ENCODE results near the gene IGF2.

IGF2 gene

DNA sequence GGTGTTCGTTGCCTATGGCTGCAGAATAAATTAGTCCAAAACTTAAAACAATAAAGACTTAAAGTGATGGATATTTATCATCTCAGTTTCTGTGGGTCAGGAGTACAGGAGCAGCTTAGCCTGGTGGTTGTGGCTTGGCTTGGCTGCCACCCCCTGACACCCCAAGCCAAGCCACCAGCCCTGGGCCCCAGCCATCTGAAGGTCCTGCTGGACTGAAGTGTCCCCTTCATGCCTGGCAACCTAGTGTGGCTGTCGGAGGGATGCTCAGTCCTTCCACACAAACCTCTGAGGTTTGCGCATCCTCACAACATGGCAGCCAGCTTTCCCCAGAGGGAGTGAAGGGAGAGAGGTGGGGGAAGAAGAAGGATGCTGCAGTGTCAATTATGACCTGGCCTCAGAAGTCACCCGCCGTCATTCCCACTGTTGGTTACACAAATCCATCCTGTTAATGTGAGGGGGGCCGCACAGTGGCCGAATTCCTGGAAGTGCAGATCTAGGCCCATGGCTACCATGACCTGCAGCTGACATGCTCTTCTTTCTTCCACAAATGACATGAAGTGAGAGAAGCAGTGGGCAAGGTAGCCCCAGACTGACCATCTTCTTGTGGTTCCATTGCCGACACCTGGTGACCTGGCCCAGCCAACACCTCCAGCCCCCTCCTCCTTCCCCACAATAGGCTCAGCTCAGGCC lies 31.1 kb downstream of the IGF2 start:
- TF ChIP-seq IKZF3 (tag by site-specific recombination; IDR thresholded peaks at IDR 0.05): no peak
- TF ChIP-seq, protein P1, sequence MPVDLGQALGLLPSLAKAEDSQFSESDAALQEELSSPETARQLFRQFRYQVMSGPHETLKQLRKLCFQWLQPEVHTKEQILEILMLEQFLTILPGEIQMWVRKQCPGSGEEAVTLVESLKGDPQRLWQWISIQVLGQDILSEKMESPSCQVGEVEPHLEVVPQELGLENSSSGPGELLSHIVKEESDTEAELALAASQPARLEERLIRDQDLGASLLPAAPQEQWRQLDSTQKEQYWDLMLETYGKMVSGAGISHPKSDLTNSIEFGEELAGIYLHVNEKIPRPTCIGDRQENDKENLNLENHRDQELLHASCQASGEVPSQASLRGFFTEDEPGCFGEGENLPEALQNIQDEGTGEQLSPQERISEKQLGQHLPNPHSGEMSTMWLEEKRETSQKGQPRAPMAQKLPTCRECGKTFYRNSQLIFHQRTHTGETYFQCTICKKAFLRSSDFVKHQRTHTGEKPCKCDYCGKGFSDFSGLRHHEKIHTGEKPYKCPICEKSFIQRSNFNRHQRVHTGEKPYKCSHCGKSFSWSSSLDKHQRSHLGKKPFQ (tag by site-specific recombination; IDR thresholded peaks at IDR 0.05): no peak
- no peak for TF ChIP-seq SP3 (tag by site-specific recombination; IDR thresholded peaks at IDR 0.05)
- TF ChIP-seq MZF1 (tag by site-specific recombination; IDR thresholded peaks at IDR 0.05; ENCODE audit: borderline replicate concordance): no peak
- no peak for TF ChIP-seq SP2 (tag by site-specific recombination; IDR thresholded peaks at IDR 0.05)
- TF ChIP-seq, protein P2, sequence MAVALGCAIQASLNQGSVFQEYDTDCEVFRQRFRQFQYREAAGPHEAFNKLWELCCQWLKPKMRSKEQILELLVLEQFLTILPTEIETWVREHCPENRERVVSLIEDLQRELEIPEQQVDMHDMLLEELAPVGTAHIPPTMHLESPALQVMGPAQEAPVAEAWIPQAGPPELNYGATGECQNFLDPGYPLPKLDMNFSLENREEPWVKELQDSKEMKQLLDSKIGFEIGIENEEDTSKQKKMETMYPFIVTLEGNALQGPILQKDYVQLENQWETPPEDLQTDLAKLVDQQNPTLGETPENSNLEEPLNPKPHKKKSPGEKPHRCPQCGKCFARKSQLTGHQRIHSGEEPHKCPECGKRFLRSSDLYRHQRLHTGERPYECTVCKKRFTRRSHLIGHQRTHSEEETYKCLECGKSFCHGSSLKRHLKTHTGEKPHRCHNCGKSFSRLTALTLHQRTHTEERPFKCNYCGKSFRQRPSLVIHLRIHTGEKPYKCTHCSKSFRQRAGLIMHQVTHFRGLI (tag by site-specific recombination; IDR thresholded peaks at IDR 0.05): no peak
- TF ChIP-seq, protein P3, sequence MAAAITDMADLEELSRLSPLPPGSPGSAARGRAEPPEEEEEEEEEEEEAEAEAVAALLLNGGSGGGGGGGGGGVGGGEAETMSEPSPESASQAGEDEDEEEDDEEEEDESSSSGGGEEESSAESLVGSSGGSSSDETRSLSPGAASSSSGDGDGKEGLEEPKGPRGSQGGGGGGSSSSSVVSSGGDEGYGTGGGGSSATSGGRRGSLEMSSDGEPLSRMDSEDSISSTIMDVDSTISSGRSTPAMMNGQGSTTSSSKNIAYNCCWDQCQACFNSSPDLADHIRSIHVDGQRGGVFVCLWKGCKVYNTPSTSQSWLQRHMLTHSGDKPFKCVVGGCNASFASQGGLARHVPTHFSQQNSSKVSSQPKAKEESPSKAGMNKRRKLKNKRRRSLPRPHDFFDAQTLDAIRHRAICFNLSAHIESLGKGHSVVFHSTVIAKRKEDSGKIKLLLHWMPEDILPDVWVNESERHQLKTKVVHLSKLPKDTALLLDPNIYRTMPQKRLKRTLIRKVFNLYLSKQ (tag by site-specific recombination; IDR thresholded peaks at IDR 0.05; ENCODE audit: borderline replicate concordance): no peak
- no peaks in the 10 kb centered on the region for H3K4me1 ChIP-seq (ENCODE audit: control insufficient read depth, insufficient read depth, low read length)
- no peaks in the 10 kb centered on the region for H3K36me3 ChIP-seq (ENCODE audit: control insufficient read depth in 2 of 2, insufficient read depth in 1 of 2, low read length in 2 of 2)
- no peak overlapping the region for H3K4me3 ChIP-seq (ENCODE audit: low read depth, low read length)
- no peak overlapping the region for H3K27ac ChIP-seq (ENCODE audit: extremely low read depth, low read depth, low read length)
- ChIA-PET POLR2A (no interaction called here), CTCF (interaction anchor here (0.6 to 1.9 kb wide), 3 partner anchors 8 to 44 kb away, joined by 3 to 6 read pairs (median 3); no protein-coding TSS in a partner anchor)
- no peaks in the 10 kb centered on the region for H3K9me3 ChIP-seq (ENCODE audit: control insufficient read depth, insufficient read depth, low read depth, low read length)

DNA sequence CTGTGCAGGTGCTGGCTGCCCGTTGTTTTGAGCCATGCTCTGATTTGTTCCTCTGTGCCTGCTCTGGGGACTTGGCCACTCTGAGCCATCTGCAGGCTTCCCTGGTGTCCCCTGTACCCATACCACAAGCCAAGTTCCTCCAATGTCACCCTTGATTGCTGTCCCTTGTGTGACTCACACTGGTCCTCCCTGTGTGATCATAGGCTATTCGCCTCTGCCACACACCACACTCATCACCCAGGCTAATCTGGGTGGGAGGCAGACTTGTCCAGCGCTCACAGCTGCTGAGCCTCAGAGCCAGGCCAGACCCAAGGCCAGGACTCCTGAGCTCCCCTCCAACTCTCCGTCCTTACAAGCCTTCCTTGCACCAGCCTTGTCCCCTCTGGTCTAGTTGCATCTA lies 31.7 kb downstream of the IGF2 start:
- CTCF ChIA-PET: interaction anchor here (1.9 kb wide), 1 partner anchor 45 kb away, joined by 6 read pairs; no protein-coding TSS in a partner anchor
- no peaks in the 10 kb centered on the region for H3K36me3 ChIP-seq (ENCODE audit: control insufficient read depth in 2 of 2, insufficient read depth in 1 of 2, low read length in 2 of 2)
- no peaks in the 10 kb centered on the region for H3K9me3 ChIP-seq (ENCODE audit: control insufficient read depth, insufficient read depth, low read depth, low read length)
- no peak overlapping the region for H3K27ac ChIP-seq (ENCODE audit: extremely low read depth, low read depth, low read length)
- no peaks in the 10 kb centered on the region for H3K4me1 ChIP-seq (ENCODE audit: control insufficient read depth, insufficient read depth, low read length)
- TF ChIP-seq ZNF416 (tag by site-specific recombination; IDR thresholded peaks at IDR 0.05) (no peak), BCL11B (tag by site-specific recombination; IDR thresholded peaks at IDR 0.05; ENCODE audit: low read depth) (no peak), ZNF146 (tag by site-specific recombination; IDR thresholded peaks at IDR 0.05) (no peak), IKZF3 (tag by site-specific recombination; IDR thresholded peaks at IDR 0.05) (no peak), MZF1 (tag by site-specific recombination; IDR thresholded peaks at IDR 0.05; ENCODE audit: borderline replicate concordance) (no peak), ZNF155 (tag by site-specific recombination; IDR thresholded peaks at IDR 0.05) (no peak), ZNF133 (tag by site-specific recombination; IDR thresholded peaks at IDR 0.05) (no peak), ZNF354C (tag by site-specific recombination; IDR thresholded peaks at IDR 0.05; ENCODE audit: borderline replicate concordance, low read depth) (no peak), ZNF555 (tag by site-specific recombination; conservative IDR thresholded peaks at IDR 0.05) (no peak), ZNF423 (tag by site-specific recombination; IDR thresholded peaks at IDR 0.05) (no peak)
- TF ChIP-seq, protein P3 (tag by site-specific recombination; IDR thresholded peaks at IDR 0.05; ENCODE audit: borderline replicate concordance): no peak
- H3K4me3 ChIP-seq (ENCODE audit: low read depth, low read length): no peak overlapping the region
- POLR2A ChIA-PET: no interaction called here

All from HEK293 (cell line).